Coronary artery (tissue), 2 donors: ENCODE measurements around the gene LVRN.

Source experiments
- DNase-seq: peaks from one replicate; pipeline ENCODE4 v3.0.0-alpha.2; 2017; ENCODE audit warnings: low spot score
- H3K27ac ChIP-seq, 2 donors: fragments of 200-600 bp; sonication (generic); one replicate each; pipeline ENCODE4 v1.5.1; 2016 to 2019
- H3K4me3 ChIP-seq: fragments of 200-600 bp; sonication (generic); 2 replicates; pipeline ENCODE4 v1.5.1; 2016; ENCODE audit warnings: mild to moderate bottlenecking, moderate library complexity
- CTCF ChIP-seq: fragments of 200-600 bp; sonication (generic); IDR thresholded peaks from one replicate; pipeline ENCODE4 v1.5.1; 2019; ENCODE audit warnings: antibody characterized with exemption

LVRN gene

GRCh38 chr5:116068028-116068632 lies 105.9 kb downstream of the LVRN start:
- Histone ChIP-seq H3K27ac (no peak overlapping the region), H3K4me3 (no peak overlapping the region)
- peak; percentile 71 for TF ChIP-seq CTCF
- no peak for DNase-seq

DNA sequence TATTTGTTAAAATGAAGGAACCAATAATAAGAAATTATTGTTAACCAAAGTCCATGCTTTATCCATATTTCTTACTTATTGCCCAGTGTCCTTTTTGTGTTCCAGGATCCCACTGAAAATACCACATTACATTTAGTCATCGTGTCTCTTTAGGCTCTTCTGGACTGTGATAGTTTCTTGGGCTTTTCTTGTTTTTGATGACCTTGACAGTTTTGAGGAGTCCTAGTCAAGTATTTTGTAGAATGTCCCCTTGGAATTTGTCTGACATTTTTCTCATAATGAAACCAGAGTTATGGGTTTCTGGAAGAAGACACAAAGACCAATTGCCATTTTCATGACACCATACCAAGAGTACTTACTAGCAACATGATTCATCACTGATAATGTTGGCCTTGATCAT lies 108.9 kb downstream of the LVRN start:
- TF ChIP-seq CTCF, result no peak
- Histone ChIP-seq H3K4me3 (no peak overlapping the region), H3K27ac (no peak overlapping the region)
- no peak for DNase-seq

DNA sequence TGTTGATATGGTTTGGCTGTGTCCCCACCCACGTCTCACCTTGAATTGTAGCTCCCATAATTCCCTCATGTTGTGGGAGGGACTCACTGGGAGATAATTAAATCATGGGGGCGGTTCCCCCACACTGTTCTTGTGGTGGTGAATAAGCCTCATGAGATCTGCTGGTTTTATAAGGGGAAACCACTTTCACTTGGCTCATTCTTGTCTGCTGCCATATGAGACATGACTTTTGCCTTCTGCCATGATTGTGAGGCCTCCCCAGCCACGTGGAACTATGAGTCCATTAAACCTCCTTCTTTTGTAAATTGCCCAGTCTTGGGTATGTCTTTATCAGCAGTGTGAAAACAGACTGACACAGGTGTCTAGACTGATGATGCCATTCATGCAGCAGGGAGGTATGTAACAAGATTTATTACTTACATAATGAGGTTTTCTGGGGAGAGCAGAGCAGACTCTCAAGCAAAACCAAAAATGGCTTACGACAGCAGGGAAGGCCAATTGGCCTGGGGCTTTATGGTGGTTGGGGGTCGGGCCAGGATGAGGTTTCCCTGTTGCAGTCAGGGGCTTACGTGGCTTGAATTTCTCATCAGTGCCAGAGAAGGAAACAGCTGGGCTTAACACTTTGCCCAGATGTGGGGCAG lies 113.0 kb downstream of the LVRN start:
- DNase-seq, result no peak
- TF ChIP-seq CTCF, result no peak

DNA sequence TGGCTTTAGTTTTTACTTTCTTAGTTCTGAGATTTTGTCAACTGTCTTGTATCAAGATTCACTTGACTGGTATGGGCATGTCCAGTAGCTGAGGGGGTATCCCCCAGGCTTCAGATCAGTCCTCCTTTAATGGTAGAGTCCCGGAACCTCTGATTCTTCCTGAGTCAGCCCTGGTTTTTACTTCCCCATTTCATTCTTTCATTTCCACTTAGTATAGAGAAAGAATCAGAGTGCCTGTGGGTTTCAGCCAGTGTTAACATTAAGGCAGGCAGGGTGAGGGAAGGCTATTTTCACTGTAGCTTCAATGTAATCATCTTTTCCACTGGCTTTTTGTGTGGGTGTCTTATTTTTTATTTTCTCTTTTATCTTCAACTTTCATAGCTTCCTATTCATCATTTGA lies 114.2 kb downstream of the LVRN start:
- TF ChIP-seq CTCF, result no peak
- DNase-seq, result no peak
- Histone ChIP-seq H3K27ac (no peak overlapping the region), H3K4me3 (no peak overlapping the region)

More for the DNA sequence above, 113.0 kb downstream of the LVRN start:
- H3K27ac ChIP-seq, result no peak overlapping the region
- no peak overlapping the region for H3K4me3 ChIP-seq
